HG02571 (cell line): ENCODE measurements around the gene AADACL3.
"Not testable (repeated sequence)": the region's sequence is repeated elsewhere in the genome, so short reads cannot be mapped to it uniquely, and the experiment has no call there.

Experiments used
- ATAC-seq: cut with Tn5 transposase; IDR thresholded peaks from one replicate; pipeline ENCODE4 v1.9.1; 2021; ENCODE audit warnings: mild to moderate bottlenecking, moderate library complexity; ENCODE audit not compliant: unreplicated experiment

The AADACL3 gene

GRCh38 chr1:12715896-12716437 is at the start of gene AADACL3:
Gene AADACL3 (plus strand): TSS chr1:12716110. CDS start chr1:12716177, 67 bp downstream.
- ATAC-seq: no peak

DNA sequence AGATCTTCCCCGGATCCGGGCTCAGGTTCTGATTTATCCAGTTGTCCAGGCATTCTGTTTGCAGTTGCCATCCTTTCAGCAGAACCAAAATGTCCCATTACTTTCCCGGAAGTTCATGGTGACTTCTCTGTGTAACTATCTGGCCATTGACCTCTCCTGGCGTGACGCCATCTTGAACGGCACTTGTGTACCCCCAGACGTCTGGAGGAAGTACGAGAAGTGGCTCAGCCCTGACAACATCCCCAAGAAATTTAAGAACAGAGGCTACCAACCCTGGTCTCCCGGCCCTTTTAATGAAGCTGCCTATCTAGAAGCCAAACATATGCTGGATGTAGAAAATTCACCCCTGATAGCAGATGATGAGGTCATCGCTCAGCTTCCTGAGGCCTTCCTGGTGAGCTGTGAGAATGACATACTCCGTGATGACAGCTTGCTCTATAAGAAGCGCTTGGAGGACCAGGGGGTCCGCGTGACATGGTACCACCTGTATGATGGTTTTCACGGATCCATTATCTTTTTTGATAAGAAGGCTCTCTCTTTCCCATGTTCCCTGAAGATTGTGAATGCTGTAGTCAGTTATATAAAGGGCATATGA is 49.7 kb upstream of the AADACL3 start:
- no peak for ATAC-seq

GRCh38 chr1:12669529-12670068 is 46.3 kb upstream of the AADACL3 start:
- ATAC-seq: no peak

DNA sequence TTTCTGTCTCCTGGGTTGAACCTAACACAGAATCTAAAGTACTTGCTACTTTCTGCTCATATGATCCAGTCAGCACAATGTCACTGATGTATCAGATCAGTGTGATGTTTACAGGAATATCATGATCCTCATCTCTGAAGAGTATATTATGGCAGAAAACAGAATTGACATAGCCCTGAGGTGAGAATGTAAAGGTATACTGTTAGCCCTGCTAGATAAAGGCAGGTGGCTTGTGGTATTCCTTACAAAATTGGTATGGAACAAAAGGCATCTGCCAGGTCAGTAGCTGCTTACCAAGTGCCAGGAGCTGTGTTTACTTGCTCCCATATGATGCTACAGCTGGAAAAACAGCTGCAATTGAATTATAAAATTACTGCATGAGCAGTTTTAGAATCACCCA is 41.6 kb upstream of the AADACL3 start:
- no peak for ATAC-seq

- ATAC-seq: not testable (repeated sequence)
Observed at GRCh38 chr1:12676122-12676521, 39.8 kb upstream of the AADACL3 start.

- ATAC-seq: no peak
Observed at GRCh38 chr1:12677565-12677964, 38.3 kb upstream of the AADACL3 start.

GRCh38 chr1:12678350-12678749 is 37.6 kb upstream of the AADACL3 start:
- no peak for ATAC-seq

DNA sequence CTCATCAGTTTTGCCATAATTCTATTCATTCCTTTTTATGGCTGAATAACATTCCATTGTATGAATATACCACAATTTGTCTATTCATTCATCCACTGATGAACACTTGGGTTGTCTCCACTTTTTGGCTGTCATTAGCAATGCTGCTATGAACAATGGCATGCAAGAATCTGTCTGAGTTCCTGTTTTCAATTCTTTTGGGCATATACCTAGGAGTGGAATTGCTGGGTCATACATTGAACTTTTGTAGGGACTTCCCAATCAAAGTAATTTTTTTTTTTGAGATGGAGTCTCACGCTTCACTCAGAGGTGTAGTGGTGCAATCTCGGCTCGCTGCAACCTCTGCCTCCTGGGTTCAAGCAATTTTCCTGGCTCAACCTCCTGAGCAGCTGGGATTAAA is 37.1 kb upstream of the AADACL3 start:
- no peak for ATAC-seq

DNA sequence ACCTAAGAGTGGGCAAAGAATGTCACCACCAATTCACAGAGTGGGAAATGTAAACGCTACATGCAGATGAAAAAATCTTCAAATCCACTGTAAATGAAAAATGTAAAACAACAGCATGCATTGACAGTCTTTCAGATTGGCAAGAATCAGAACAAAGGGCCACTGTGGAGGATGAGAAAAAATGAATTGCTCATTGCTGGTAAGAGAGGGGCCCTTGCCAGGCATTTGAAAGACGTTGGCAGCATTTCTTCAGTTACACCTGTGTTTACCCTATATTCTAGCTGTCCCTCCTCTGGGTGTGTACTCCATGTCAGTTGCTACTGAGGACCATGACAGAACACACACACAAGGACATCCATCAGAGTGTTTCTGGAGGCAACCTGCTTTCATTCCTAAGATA is 25.8 kb upstream of the AADACL3 start:
- ATAC-seq: no peak

GRCh38 chr1:12692967-12693782 is 22.7 kb upstream of the AADACL3 start:
- no peak for ATAC-seq

DNA sequence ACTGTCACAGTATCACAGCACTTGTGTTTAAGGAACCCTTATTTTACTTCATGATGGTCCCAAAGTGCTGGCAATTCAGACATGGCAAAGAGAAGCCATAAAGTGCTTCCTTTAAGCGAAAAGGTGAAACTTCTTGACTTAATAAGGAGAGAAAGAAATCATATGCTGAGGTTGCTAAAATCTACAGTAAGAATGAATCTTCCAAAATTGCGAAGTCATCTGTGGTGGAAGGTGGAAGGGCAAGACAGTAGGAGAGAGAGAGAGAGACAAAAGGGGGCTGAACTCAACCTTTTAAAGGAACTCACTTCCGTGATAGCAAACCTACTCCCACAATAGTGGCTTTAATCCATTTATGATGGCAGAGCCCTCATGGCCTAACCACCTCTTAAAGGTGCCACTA is 19.3 kb upstream of the AADACL3 start:
- ATAC-seq: no peak

DNA sequence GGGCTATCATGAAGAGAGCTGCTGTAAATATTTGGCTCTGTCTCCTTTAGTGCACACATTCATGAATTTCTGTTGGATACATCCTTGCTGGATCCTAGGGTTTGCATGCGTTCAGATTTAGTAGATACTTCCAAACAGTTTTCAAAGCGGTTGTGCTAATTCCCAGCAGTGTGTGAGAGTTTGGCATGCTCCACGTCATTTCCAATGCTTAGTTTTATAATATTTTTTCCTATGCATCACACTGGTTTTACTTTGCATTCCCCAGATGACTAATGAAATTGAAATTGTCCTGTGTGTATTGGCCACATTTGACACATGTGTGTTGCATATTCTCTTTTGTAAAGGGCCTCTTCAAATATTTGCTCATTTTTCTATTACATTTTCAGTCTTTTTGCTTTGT is 18.5 kb upstream of the AADACL3 start:
- no peak for ATAC-seq

DNA sequence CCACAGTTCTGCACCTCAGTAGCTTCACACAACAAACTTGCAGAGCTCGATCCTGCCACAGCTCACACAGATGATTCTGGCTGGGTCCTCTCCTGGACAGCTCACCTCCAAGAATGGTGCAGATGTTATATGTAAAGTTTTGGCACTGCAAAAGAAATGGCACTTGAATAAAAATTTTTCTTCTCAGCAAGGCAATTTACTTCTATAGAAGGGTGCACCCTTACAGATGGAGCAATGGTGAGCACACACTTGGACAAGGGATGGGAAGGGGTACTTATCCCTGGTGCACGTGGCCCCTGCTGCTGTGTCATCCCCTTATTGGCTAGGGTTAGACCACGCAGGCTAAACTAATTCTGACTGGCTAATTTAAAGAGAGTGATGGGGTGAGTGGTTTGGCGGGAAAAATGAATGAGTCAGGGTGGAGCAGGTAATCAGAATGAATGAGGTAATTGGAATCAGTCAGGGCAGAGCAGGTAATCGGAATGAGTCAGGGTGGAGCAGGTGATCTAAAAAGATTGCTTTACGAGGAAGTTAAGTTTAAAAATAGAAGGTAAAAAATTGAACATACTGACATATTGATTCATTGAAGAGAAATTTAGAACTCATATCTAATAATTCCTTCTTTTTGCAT is 12.0 kb upstream of the AADACL3 start:
- no peak for ATAC-seq

DNA sequence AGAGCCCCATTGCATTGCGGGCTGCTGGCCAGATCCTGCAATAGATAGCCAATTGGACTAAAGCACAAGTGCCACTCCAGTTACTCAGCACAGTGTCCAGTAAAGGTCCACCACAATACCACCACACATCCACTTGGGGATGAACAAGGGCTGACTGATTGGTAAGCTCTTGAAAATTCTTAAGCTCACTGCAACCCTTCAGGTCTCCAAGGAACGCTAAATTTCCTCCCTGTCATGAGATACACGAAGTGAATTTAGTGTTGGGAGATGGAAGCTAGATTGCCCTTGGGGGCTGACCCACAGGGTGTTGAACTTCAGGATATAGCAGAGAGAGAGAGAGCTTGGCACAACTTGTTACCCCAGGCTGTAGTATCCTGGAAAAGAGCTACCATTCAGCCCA is 9.8 kb upstream of the AADACL3 start:
- ATAC-seq: no peak

- ATAC-seq: no peak
Observed at GRCh38 chr1:12708396-12709090, 7.4 kb upstream of the AADACL3 start.

DNA sequence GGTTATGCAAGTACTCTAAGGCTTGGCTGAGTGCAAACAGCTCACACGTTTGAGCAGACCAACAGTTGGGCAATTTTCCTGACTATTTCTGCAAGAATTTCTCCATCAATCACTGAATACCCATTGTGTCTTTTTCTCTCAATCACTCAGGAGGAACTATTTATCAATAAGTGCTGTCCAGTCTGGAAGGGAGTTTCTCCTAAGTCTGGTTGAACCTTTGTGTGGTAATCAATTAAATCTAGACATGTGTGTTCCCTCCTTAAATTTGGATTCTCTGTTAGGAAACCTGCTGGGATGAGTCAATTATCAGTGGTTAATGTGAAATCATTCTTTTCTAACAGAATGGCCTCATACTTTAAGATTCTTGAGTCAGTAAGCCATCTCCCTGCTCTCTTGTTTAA is 6.8 kb upstream of the AADACL3 start:
- ATAC-seq: no peak

- no peak for ATAC-seq
Observed at GRCh38 chr1:12709696-12710095, 6.2 kb upstream of the AADACL3 start.

DNA sequence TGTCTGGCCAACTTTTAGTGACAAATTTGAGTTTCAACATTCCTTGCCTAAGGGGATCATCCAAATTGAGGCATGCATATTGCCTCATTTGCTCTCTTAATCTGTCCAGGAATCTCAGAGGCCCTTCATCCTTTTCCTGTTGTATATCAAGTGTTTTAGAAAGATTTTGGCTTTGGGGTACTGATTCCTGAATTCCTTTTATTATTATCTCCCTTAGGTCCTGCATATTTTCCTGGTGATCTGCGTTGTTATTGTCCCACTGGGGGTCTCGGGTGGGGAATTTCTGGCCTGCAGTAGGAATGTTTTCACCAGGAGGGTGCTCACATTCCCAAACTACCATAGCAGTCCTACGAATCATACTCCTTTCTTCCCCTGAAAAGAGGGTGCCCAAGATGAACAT is 4.4 kb upstream of the AADACL3 start:
- ATAC-seq: no peak

GRCh38 chr1:12712076-12712475 is 3.8 kb upstream of the AADACL3 start:
- no peak for ATAC-seq

DNA sequence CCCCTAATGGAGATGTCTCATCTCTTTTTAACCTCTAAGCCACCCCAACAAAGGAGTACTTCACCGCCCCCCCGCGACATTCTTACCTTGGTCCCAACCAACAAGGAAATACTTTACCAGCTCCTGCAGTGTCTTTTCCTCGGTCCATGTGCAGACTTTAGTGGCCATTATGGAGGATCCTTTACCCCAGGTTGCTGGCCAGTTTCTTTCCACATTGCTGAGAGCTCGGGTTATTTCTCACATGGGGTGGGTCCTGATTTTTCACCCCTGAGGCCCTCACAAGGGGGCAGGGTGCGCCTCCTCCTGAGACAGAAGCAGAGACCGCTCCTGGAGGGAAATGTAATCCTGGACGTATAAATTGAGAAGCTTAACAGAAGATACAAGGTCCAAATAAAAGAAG is 3.0 kb upstream of the AADACL3 start:
- no peak for ATAC-seq

DNA sequence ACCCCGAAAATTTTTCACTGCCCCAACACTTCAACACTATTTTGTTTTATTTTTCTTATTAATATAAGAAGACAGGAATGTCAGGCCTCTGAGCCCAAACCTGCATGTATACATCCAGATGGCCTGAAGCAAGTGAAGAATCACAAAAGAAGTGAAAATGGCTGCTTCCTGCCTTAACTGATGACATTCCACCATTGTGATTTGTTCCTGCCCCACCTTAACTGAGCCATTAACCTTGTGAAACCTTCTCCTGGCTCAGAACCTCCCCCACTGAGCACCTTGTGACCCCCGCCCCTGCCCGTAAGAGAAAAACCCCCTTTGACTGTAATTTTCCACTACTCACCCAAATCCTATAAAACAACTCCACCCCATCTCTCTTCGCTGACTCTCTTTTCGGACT is 2.3 kb upstream of the AADACL3 start:
- not testable (repeated sequence) for ATAC-seq
